ENCODE results near the gene RNASE1.
"Not testable (repeated sequence)": the region's sequence is repeated elsewhere in the genome, so short reads cannot be mapped to it uniquely, and the experiment has no call there.

The RNASE1 gene

GRCh38 chr14:20802341-20803084, at the start of gene RNASE1:
RNASE1 (minus strand) TSS chr14:20802844; CDS start chr14:20802068, 776 bp downstream.
- DNase-seq (ENCODE audit: low read depth), result no peak

- DNase-seq (ENCODE audit: low read depth), result no peak
These were observed 46.4 kb upstream of the RNASE1 start for GRCh38 chr14:20848955-20849570.

- no peak for DNase-seq (ENCODE audit: low read depth)
These were observed 45.8 kb upstream of the RNASE1 start for GRCh38 chr14:20848316-20848954.

- no peak for DNase-seq (ENCODE audit: low read depth)
These were observed 43.9 kb upstream of the RNASE1 start for GRCh38 chr14:20846560-20846959.

GRCh38 chr14:20841096-20841495, 38.5 kb upstream of the RNASE1 start:
- DNase-seq (ENCODE audit: low read depth), result no peak

- DNase-seq (ENCODE audit: low read depth), result no peak
These were observed 35.2 kb upstream of the RNASE1 start for GRCh38 chr14:20837831-20838230.

GRCh38 chr14:20836668-20837338, 34.2 kb upstream of the RNASE1 start:
- no peak for DNase-seq (ENCODE audit: low read depth)

GRCh38 chr14:20834899-20835298, 32.3 kb upstream of the RNASE1 start:
- DNase-seq (ENCODE audit: low read depth), result no peak

GRCh38 chr14:20830831-20831230, 28.2 kb upstream of the RNASE1 start:
- DNase-seq (ENCODE audit: low read depth), result no peak

- not testable (repeated sequence) for DNase-seq (ENCODE audit: low read depth)
These were observed 25.5 kb upstream of the RNASE1 start for GRCh38 chr14:20828024-20828694.

GRCh38 chr14:20827326-20827725, 24.7 kb upstream of the RNASE1 start:
- no peak for DNase-seq (ENCODE audit: low read depth)

- DNase-seq (ENCODE audit: low read depth), result not testable (repeated sequence)
These were observed 24.0 kb upstream of the RNASE1 start for GRCh38 chr14:20826666-20827065.

- DNase-seq (ENCODE audit: low read depth), result no peak
These were observed 21.2 kb upstream of the RNASE1 start for GRCh38 chr14:20823859-20824258.

GRCh38 chr14:20821521-20822108, 19.0 kb upstream of the RNASE1 start:
- not testable (repeated sequence) for DNase-seq (ENCODE audit: low read depth)

GRCh38 chr14:20820063-20820904, 17.6 kb upstream of the RNASE1 start:
- no peak for DNase-seq (ENCODE audit: low read depth)

- DNase-seq (ENCODE audit: low read depth), result no peak
These were observed 16.2 kb upstream of the RNASE1 start for GRCh38 chr14:20818861-20819260.

GRCh38 chr14:20815946-20816345, 13.3 kb upstream of the RNASE1 start:
- DNase-seq (ENCODE audit: low read depth), result not testable (repeated sequence)

- DNase-seq (ENCODE audit: low read depth), result no peak
These were observed 9.6 kb upstream of the RNASE1 start for GRCh38 chr14:20811986-20812975.

- no peak for DNase-seq (ENCODE audit: low read depth)
These were observed 7.3 kb upstream of the RNASE1 start for GRCh38 chr14:20809917-20810316.

GRCh38 chr14:20808162-20808483, 5.5 kb upstream of the RNASE1 start:
- DNase-seq (ENCODE audit: low read depth), result no peak

Measured in GM04503 (cell line).